ENCODE data around the gene SPTBN1.

GRCh38 chr2:54635554-54636152, 179.5 kb downstream of the SPTBN1 start:
- no peak for TF ChIP-seq CTCF (conservative IDR thresholded peaks at IDR 0.05; ENCODE audit: low read length)
- TF ChIP-seq EZH2phosphoT487 (IDR thresholded peaks at IDR 0.05; ENCODE audit: borderline replicate concordance), result no peak
